ENCODE results near the gene NUAK2.
A peak's percentile ranks its signal among the peaks of the same experiment; 100 is the strongest.

Gene NUAK2

DNA sequence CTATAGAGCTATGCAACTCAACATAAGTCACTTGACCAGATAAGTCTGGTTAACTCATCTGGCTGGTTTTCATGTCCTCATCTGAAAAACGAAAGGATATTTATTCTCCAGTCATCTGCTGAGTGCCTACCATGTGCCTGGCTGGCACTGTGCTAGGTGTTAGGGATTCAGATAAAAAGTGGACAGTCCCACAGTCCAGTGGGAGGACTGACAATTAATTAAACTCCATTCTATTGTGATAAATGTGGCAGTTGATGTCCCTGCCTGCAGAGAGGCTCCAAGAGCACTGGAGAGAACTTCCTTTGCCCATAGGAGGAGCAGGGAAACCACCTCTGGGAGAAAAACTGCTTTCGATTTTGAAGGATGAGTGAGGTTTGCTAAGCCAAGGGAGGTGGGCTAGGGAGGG lies 5.4 kb downstream of the NUAK2 start:
- Mint-ChIP-seq H3K27ac (no peak overlapping the region), H3K4me3 (peak overlapping the region; percentile 97), H3K4me1 (peaks cover 90% of the 10 kb centered on the region), H3K9me3 (no peaks in the 10 kb centered on the region), H3K36me3 (peaks cover 5% of the 10 kb centered on the region)
- ATAC-seq, result peak; percentile 14
- DNase-seq (ENCODE audit: low spot score in 2 of 2), result no peak

DNA sequence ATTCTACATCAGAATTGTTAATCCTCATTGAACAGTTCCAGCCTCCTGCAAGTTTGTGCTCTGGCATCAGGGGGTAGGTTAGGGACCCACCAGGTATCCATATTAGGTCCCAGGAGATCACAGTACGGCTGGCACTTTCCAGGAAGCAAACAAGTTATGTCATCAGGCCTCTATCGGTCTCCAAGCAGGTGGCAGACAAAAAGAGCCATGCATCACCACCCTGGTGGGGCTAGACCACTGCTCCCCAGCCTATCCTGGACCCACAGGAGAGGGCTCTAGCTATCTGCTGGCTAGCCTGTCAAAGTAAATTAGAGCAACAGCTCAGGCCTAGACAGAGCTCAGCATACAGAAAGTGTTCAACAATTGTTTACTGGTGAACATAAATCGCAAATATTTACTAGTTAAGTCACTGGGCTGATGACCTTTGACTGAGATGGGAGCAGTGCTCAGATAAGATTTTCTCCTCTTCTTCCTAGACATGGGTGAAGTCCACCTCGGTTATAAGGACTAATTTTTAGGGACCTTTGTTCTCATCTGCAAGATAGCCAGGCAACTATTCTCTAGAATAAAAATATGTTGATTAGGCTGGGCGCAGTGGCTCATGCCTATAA lies 6.4 kb downstream of the NUAK2 start:
- Mint-ChIP-seq H3K4me1 (peaks cover 87% of the 10 kb centered on the region), H3K27ac (peak overlapping the region; percentile 93), H3K4me3 (peak overlapping the region; percentile 74), H3K36me3 (peaks cover 15% of the 10 kb centered on the region), H3K9me3 (no peaks in the 10 kb centered on the region)
- ATAC-seq, result no peak
- no peak for DNase-seq (ENCODE audit: low spot score in 2 of 2)

DNA sequence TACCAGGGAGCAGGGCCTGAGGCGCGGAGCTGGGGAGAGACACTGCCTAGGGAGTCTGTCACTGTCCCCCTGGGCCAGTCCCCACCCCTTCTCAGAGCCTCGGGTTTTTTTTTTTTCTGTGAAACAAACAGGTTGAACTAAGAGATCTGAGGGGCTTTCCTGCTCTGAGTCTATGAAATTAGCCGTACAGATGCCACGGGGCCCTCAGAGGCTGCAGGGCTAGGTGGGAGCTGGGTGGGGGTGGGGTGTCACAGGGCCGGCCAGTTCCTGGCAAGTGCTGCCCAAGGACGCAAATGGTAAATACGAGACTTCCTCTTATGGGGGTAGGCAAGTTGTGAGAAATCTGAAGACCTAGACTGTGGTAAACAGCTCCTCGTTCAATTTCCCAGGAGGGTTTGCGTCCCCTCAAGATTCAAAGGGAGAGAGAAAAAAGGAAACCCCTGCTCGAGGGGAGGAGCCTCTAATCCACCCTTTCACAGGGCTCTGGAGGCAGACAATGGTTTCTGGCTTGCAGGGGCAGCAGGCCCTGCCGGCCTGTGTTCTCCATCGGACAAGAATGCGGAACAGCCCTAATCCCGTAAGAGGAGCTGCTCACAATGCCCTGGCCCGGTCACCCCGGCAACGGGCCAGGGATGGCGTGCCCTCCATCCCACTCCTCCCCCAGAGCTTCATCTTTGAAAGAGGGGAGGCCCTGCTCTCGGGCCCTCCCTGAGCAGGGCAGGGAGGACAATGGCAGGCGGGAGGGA lies 7.8 kb downstream of the NUAK2 start:
- no peaks in the 10 kb centered on the region for H3K9me3 Mint-ChIP-seq
- DNase-seq (ENCODE audit: low spot score in 2 of 2), result peak in 1 of 2 donors; percentile 78
- H3K4me1 Mint-ChIP-seq, result peaks cover 73% of the 10 kb centered on the region
- peaks cover 29% of the 10 kb centered on the region for H3K36me3 Mint-ChIP-seq
- peak overlapping the region; percentile 93 for H3K27ac Mint-ChIP-seq
- peak; percentile 87 for ATAC-seq
- H3K4me3 Mint-ChIP-seq, result peak overlapping the region; percentile 74

DNA sequence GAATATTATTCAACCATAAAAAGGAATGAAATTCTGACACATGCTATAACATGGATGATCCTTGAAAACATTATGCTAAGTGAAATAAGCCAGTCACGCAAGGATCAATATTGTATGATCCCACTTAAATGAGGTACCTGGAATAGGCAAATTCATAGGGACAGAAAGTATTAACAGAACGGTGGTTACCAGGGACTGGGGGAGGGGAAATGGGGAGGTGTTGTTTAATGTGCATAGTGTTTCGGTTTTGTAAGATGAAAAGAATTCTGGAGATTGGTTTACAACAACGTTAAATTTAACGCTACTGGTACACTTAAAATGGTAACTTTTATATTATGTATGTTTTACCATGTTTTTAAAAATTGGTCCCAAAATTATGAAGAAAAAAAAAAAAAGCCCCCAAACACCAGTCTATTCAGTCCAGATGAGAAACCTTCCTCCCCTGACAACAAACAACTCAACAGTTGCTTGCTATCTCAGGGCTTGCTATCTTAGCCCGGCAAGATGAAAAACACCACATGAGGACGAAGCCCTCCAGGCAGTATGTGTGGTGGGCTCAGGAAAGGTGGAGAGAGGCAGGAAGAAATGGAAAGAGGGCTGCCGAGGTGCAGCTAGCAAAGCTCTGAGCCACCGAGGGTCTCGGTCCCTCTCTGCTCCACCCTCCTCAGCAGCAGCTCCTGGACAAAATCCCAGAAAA lies 8.5 kb downstream of the NUAK2 start:
- H3K4me1 Mint-ChIP-seq, result peaks cover 66% of the 10 kb centered on the region
- ATAC-seq (no peak), DNase-seq (ENCODE audit: low spot score in 2 of 2) (no peak)
- no peaks in the 10 kb centered on the region for H3K9me3 Mint-ChIP-seq
- peaks cover 36% of the 10 kb centered on the region for H3K36me3 Mint-ChIP-seq
- peak overlapping the region; percentile 93 for H3K27ac Mint-ChIP-seq
- H3K4me3 Mint-ChIP-seq, result peak overlapping the region; percentile 74

DNA sequence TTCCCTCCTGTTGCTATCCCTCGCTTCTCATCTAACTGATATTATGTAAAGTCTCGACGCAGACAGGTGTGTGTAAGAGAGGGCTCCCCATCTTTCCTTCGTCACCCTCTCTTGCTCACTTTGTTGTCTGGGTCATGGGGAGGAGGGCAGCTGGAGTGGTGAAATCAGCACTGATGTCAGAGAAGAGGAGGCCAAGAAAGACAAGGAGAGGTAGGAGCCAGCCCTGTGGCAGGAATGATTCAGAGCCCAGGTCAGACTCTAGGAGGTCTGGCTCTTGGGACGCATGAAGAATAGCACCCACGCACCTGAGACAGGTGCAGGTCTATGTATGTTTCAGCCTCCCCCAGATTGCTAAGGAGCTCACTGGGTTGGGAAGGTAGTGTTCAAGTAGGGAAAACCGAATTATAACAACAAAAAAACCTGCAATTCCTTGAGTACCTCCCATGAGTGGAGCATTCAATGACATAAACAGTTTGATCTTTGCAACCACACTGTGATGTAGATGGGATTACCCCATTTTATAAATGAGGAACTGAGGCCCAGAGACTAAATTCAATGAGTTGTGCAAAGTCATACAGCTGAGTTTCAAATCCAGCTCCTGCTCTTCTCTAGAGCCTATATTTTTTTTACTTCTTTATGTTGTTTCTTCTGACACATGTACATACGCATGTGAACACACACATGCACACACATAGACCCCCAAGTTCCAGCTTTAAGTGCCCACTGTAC lies 10.4 kb downstream of the NUAK2 start:
- H3K36me3 Mint-ChIP-seq, result peaks cover 52% of the 10 kb centered on the region
- H3K4me3 Mint-ChIP-seq, result no peak overlapping the region
- peak overlapping the region; percentile 47 for H3K27ac Mint-ChIP-seq
- no peaks in the 10 kb centered on the region for H3K9me3 Mint-ChIP-seq
- H3K4me1 Mint-ChIP-seq, result peaks cover 47% of the 10 kb centered on the region
- ATAC-seq (no peak), DNase-seq (ENCODE audit: low spot score in 2 of 2) (no peak)

DNA sequence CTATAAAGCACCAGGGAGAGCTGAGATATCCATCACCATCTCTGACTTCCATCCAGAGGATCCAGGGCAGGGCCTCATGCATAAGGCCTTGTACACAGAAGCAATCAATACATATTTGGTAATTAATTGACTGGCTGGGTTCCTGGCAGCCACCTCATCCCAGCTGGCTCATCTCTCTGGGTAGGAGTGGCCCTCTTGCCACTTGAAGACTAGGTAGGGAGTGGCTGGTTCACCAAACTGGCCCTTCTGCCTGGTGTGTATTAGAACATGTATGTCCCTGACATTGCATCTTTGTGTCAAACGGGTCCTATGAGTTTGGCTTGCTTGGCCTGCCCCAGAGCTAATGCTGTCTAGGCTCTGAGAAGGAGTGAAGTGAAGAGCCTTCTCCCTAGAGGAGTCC lies 11.8 kb downstream of the NUAK2 start:
- peaks cover 46% of the 10 kb centered on the region for H3K4me1 Mint-ChIP-seq
- no peak for DNase-seq (ENCODE audit: low spot score in 2 of 2)
- no peak overlapping the region for H3K27ac Mint-ChIP-seq
- H3K36me3 Mint-ChIP-seq, result peaks cover 66% of the 10 kb centered on the region
- ATAC-seq, result no peak
- no peak overlapping the region for H3K4me3 Mint-ChIP-seq
- H3K9me3 Mint-ChIP-seq, result no peaks in the 10 kb centered on the region

DNA sequence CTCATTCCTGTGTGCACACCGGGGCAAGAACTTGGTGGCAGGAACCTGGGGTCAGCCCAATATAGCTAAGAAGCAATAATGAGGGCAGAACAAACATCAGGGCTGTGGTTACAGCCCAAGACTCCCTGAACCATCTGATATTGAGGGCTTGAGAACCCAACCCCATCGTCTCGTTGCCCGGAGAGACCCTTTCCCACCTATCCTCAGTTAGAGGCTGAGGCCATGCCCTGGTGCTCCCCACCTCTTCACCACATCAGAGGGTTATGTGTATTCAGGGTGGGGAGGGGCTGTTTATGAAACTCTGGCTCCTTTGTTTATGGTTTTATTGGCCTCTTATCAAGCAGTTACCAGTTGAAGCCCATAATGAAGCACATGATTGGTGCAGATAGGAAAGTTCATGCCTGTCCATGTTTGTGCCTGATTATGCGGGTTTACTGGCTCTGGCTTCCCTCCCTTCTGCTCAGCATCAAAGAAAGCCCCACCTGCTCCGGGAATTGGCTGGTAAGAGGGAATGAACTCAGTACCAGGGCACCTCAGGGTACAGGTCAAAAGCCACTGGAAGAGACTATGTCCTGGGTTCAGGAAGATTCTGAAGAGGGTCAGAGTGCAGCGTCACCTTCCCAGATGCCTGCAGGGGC lies 14.5 kb downstream of the NUAK2 start:
- Mint-ChIP-seq H3K4me1 (peaks cover 26% of the 10 kb centered on the region), H3K27ac (no peak overlapping the region), H3K4me3 (no peak overlapping the region), H3K9me3 (no peaks in the 10 kb centered on the region), H3K36me3 (peaks cover 85% of the 10 kb centered on the region)
- ATAC-seq (no peak), DNase-seq (ENCODE audit: low spot score in 2 of 2) (no peak)

DNA sequence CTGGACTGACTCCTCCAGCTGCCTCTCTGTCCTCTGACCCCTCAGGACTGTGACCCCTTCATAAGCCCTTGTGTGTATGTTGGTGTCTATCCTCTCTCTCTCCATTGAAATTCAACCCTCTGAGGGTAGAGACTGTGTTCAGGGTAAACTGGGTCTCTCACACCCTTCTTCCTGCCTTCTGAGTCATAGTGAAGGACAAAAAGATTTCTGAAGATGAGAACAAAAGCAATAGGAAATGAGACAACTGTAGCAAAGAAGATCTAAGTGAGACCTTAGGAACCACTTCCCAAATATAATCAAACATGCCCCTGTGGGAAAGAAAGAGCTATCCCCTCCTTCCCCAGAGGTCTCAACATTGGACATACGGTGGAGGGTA lies 16.9 kb downstream of the NUAK2 start:
- H3K27ac Mint-ChIP-seq, result peak overlapping the region; percentile 71
- peaks cover 18% of the 10 kb centered on the region for H3K4me1 Mint-ChIP-seq
- H3K4me3 Mint-ChIP-seq, result no peak overlapping the region
- H3K9me3 Mint-ChIP-seq, result no peaks in the 10 kb centered on the region
- peaks cover 75% of the 10 kb centered on the region for H3K36me3 Mint-ChIP-seq
- no peak for DNase-seq (ENCODE audit: low spot score in 2 of 2)
- no peak for ATAC-seq

DNA sequence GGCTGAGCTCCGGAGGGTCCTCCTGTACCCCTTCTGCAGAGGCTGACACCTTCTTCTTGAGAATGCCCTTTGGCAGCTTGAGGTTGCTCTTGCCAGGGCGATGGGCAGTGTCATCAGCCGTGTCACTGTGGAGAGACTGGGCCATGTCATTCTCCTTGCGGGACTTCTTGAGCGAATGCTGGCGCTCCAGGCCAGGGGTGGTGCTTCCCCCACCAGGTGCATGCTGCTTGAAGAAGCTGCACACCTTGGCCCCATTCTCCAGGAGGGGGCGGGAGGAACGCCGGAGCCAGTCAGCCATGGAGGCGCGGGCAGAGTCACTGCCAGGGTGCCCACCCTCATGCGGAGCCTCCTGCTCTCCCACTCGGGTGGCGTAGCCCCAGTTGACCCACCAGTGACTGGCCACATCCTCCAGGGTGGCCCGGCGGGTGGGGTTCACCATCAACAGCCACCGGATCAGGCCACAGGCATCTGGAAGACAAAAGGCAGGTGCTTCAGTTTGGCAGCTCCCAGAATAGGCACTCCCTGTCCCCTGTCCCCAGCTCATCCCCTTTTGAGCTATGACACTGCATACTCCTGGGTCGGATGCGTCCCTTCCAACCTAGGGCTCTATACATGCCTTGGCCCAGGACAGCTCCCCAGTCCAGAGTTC lies 17.4 kb downstream of the NUAK2 start:
- ATAC-seq (no peak), DNase-seq (ENCODE audit: low spot score in 2 of 2) (no peak)
- H3K9me3 Mint-ChIP-seq, result no peaks in the 10 kb centered on the region
- H3K36me3 Mint-ChIP-seq, result peaks cover 70% of the 10 kb centered on the region
- no peak overlapping the region for H3K4me3 Mint-ChIP-seq
- peak overlapping the region; percentile 71 for H3K27ac Mint-ChIP-seq
- H3K4me1 Mint-ChIP-seq, result peaks cover 18% of the 10 kb centered on the region

DNA sequence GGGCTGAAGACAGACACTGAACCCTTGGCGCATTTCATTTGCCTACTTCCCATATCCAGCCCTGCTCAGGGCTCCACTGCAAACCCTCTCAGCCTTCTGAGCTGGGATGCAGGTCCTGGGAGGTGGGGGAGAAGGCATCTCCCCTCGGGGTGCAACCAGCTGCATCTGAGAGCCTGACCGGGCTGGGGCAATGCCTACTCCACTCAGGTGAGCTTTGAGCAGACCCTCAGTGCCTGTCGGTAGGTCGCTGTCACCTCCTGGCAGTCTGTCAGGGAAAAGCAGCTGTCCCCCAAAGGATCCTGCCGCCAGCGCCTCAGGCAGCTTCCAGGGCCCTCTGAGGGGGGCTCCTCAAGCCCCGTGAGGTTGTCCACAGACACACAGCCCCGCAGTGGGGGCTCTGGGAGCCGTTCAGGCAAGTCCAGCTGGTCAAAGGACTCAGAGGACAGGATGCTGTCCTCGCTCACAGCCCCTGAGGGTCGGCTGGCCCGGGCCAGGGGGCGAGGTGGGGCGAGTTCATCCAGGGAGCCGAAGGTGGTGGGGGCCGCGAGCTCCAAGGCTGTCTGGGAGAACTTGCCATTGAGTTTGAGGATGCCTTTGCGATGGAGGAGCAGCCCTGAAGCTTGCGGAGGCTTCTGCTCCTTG lies 18.2 kb downstream of the NUAK2 start:
- H3K36me3 Mint-ChIP-seq, result peaks cover 62% of the 10 kb centered on the region
- H3K27ac Mint-ChIP-seq, result no peak overlapping the region
- H3K4me3 Mint-ChIP-seq, result no peak overlapping the region
- peaks cover 24% of the 10 kb centered on the region for H3K4me1 Mint-ChIP-seq
- H3K9me3 Mint-ChIP-seq, result no peaks in the 10 kb centered on the region
- DNase-seq (ENCODE audit: low spot score in 2 of 2) (no peak), ATAC-seq (no peak)

DNA sequence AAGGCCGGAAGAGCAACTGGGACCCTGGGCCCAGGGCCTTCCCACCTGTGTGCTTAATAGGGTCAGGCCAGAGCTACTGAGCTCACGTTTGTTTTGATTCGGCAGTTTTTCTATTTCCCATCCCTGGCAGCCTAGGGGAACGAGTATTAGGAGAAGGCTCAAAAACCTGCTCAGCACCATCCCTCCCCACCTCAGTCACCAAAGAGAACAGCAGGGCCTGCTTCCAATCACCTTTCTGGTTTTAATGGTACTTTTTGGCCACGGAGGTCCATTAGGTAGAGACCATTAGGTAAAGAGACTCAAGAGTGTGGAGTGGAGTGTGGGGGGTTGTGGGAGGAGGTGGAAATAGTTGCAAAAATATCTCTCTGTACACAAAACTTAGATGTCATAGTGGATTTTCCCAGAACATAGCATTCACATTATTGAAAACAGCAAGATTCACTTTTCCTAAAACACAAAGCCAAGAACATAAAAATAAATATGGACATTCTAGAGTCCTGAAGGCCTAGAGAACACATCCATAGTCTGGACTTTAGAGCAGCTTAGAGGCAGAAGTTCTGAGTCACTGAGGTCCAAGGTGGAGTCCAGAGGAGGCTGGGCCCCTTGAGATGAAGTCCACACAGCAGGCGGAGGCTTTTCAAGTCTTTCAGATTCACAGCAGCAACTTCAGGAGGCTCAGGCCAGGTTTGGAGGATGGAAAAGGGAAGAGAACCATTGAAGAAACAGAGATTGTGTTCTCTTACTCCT lies 19.5 kb downstream of the NUAK2 start:
- Mint-ChIP-seq H3K4me3 (no peak overlapping the region), H3K36me3 (peaks cover 51% of the 10 kb centered on the region), H3K27ac (peak overlapping the region; percentile 56), H3K9me3 (no peaks in the 10 kb centered on the region), H3K4me1 (peaks cover 35% of the 10 kb centered on the region)
- ATAC-seq (no peak), DNase-seq (ENCODE audit: low spot score in 2 of 2) (no peak)

DNA sequence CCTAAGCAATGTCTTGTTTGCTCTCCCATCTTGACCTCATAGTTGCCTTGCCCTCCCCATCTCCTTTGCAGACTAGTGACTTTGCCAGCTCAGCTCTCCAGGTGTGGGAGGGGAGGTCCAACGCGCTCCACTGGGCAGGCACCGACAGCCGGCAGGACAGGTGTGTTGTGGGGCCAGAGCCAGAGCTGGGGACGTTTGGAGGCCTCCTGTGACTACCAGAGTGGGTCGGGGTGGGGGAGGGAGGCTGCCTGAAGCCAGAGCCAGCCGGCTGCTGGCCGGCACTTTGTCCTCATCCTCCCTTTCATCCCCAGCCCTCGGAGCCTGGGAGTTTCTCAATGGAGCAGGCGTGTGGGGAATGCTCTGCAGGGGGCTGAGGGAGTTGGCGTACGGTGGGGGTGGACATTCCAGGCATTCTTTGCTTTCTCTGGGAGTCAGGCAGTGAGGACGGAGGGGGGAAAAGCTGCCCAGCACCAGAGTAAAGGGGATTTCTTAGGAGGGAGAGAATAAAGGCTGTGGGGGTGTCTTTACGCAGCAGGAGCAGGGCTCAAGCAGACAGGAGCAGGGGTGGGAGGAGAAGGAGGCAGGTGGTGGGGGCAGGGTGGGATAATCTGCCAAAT lies 20.2 kb downstream of the NUAK2 start:
- Mint-ChIP-seq H3K4me1 (peaks cover 42% of the 10 kb centered on the region), H3K36me3 (peaks cover 44% of the 10 kb centered on the region), H3K9me3 (no peaks in the 10 kb centered on the region), H3K27ac (peak overlapping the region; percentile 56), H3K4me3 (no peak overlapping the region)
- no peak for ATAC-seq
- no peak for DNase-seq (ENCODE audit: low spot score in 2 of 2)

DNA sequence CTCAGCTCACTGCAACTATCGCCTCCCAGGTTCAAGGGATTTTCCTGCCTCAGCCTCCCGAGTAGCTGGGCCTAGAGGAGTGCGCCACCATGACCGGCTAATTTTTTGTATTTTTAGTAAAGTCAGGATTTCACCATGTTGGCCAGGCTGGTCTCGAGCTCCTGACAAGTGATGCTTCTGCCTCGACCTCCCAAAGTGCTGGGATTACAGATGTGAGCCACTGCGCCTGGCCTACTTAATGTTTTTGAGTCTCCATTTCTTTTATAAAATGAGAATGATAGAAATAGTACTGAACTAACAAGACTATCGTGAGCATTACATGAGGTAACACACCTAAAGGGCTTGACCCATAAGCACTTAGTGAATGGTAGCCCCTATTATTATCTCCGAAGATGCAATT lies 21.4 kb downstream of the NUAK2 start:
- H3K4me3 Mint-ChIP-seq, result no peak overlapping the region
- H3K27ac Mint-ChIP-seq, result no peak overlapping the region
- H3K9me3 Mint-ChIP-seq, result no peaks in the 10 kb centered on the region
- H3K36me3 Mint-ChIP-seq, result peaks cover 32% of the 10 kb centered on the region
- H3K4me1 Mint-ChIP-seq, result peaks cover 48% of the 10 kb centered on the region
- DNase-seq (ENCODE audit: low spot score in 2 of 2) (no peak), ATAC-seq (no peak)

Data from stimulated activated effector memory CD8-positive, alpha-beta T cell treated with anti-CD3 and anti-CD28 coated beads, Interleukin-12 subunit alpha, Interleukin-12 subunit beta, amount 100 ng/mL, for 72 hours (primary cell).